ENCODE data around the gene DNAAF1.

- TF ChIP-seq POLR2A (IDR thresholded peaks at IDR 0.05; ENCODE audit: low read depth, low read length) (no peak), POLR2AphosphoS5 (IDR thresholded peaks at IDR 0.05; ENCODE audit: low read depth, low read length) (no peak), TAF1 (IDR thresholded peaks at IDR 0.05; ENCODE audit: borderline replicate concordance, low read depth, low read length) (no peak)
Measured at GRCh38 chr16:84178892-84179611, 33.9 kb downstream of the DNAAF1 start.

Data from GM12892 (cell line).